ENCODE measurements around the gene RNF181.
"Not testable (repeated sequence)": the region's sequence is repeated elsewhere in the genome, so short reads cannot be mapped to it uniquely, and the experiment has no call there.

Gene RNF181

GRCh38 chr2:85595301-85596025, at the start of gene RNF181:
Gene RNF181 (plus strand): TSS chr2:85595745. CDS start chr2:85595764, 19 bp downstream.
- peak; percentile 99 for FAIRE-seq

- no peak for FAIRE-seq
Measured at GRCh38 chr2:85545780-85546240, 49.7 kb upstream of the RNF181 start.

GRCh38 chr2:85547089-85547858, 48.3 kb upstream of the RNF181 start:
- no peak for FAIRE-seq

GRCh38 chr2:85547859-85548607, 47.5 kb upstream of the RNF181 start:
- FAIRE-seq, result no peak

GRCh38 chr2:85548608-85548900, 47.0 kb upstream of the RNF181 start:
- no peak for FAIRE-seq

GRCh38 chr2:85549095-85549494, 46.5 kb upstream of the RNF181 start:
- no peak for FAIRE-seq

GRCh38 chr2:85549826-85550225, 45.7 kb upstream of the RNF181 start:
- no peak for FAIRE-seq

- no peak for FAIRE-seq
Measured at GRCh38 chr2:85550486-85550885, 45.1 kb upstream of the RNF181 start.

- peak; percentile 6 for FAIRE-seq
Measured at GRCh38 chr2:85551698-85552678, 43.6 kb upstream of the RNF181 start.

GRCh38 chr2:85553184-85553583, 42.4 kb upstream of the RNF181 start:
- no peak for FAIRE-seq

GRCh38 chr2:85554980-85555612, 40.4 kb upstream of the RNF181 start:
- FAIRE-seq, result no peak

GRCh38 chr2:85557130-85557529, 38.4 kb upstream of the RNF181 start:
- FAIRE-seq, result no peak

GRCh38 chr2:85558160-85558559, 37.4 kb upstream of the RNF181 start:
- FAIRE-seq, result no peak

GRCh38 chr2:85560403-85560726, 35.2 kb upstream of the RNF181 start:
- not testable (repeated sequence) for FAIRE-seq

GRCh38 chr2:85560812-85561279, 34.7 kb upstream of the RNF181 start:
- FAIRE-seq, result no peak

GRCh38 chr2:85561280-85562212, 34.0 kb upstream of the RNF181 start, which contains the start of gene GGCX:
Gene GGCX (minus strand): TSS chr2:85561493. CDS start chr2:85561428, 65 bp downstream.
- peak; percentile 41 for FAIRE-seq

GRCh38 chr2:85564144-85564563, 31.4 kb upstream of the RNF181 start:
- no peak for FAIRE-seq

GRCh38 chr2:85566265-85566664, 29.3 kb upstream of the RNF181 start:
- no peak for FAIRE-seq

- no peak for FAIRE-seq
Measured at GRCh38 chr2:85575739-85576138, 19.8 kb upstream of the RNF181 start.

GRCh38 chr2:85577063-85577385, 18.5 kb upstream of the RNF181 start:
- no peak for FAIRE-seq
